HCT116 (cell line): ENCODE data around the gene SPOCD1. TPM values are rescaled to one million over a fixed set of nuclear protein-coding genes. Genes with fewer than 3 reads are reported as not detected.

Source experiments
- ATAC-seq: fragments of 200-7000 bp; cut with Tn5 transposase; 2 replicates; pipeline ENCODE4 v1.9.1; 2020; ENCODE audit warnings: mild to moderate bottlenecking, moderate library complexity
- BruUV-seq: library from RNA; stranded (reverse); fragments of 400-500 nt; replicated peaks from 2 replicates; lab custom pipeline; 2021; lab: Mats Ljungman, UMichigan
- CTCF ChIA-PET: fragments of 300-600 bp; sonication (Branson Sonifier 250); formaldehyde crosslinking; loops from one replicate; lab custom pipeline; 2021; ENCODE audit warnings: antibody characterized with exemption; lab: Charles Lee
- POLR2A ChIA-PET: fragments of 300-600, 350-600 bp; sonication (Branson Sonifier 250); formaldehyde crosslinking; loops from one replicate; lab custom pipeline; 2021; ENCODE audit warnings: antibody characterized with exemption; lab: Charles Lee
- RAD21 ChIA-PET, 2 experiments: fragments of 300-600 bp; sonication (Branson Sonifier 250); formaldehyde crosslinking; loops; one replicate each; lab custom pipeline; 2023; ENCODE audit warnings: low total read pairs in 2 of 2; ENCODE audit not compliant: uncharacterized antibody in 2 of 2, unreplicated experiment in 2 of 2, low non-redundant PET in 1 of 2; lab: Charles Lee
- DNase-seq: peaks from one replicate; pipeline ENCODE4 v3.0.0-alpha.2; 2010; ENCODE audit warnings: low read depth, low spot score
- H2AFZ ChIP-seq: fragments of 200-600 bp; shearing (Covaris generic), sonication (generic); 2 replicates; pipeline ENCODE4 v1.6.1; 2017; ENCODE audit warnings: low read depth, mixed run types, mixed read lengths, antibody characterized with exemption, low read length; ENCODE audit not compliant: poor library complexity, severe bottlenecking
- H3K27ac ChIP-seq: 2 replicates; pipeline ENCODE4 v1.5.1; 2012; ENCODE audit warnings: low read depth, low read length
- H3K27me3 ChIP-seq: fragments of 200-600 bp; sonication (generic); 2 replicates; pipeline ENCODE4 v1.6.1; 2016; ENCODE audit warnings: mixed run types, low read length, mixed read lengths; ENCODE audit not compliant: insufficient read depth
- H3K36me3 ChIP-seq, 2 experiments: fragments of 200-500 bp in 1 of 2; fragments of 200-600 bp in 1 of 2; sonication (Bioruptor generic) in 1 of 2; sonication (generic) in 1 of 2; 2 replicates each; pipeline versions ENCODE4 v1.5.1 to v1.6.1; 2014 to 2016; ENCODE audit warnings: low read length in 2 of 2, inconsistent platforms in 1 of 2, mixed read lengths in 1 of 2, mixed run types in 1 of 2; ENCODE audit not compliant: insufficient read depth in 2 of 2, control insufficient read depth in 1 of 2
- H3K4me1 ChIP-seq, 2 experiments: fragments of 200-600 bp in 1 of 2; sonication (generic) in 1 of 2; 2 replicates each; pipeline versions ENCODE4 v1.5.1 to v1.6.1; 2012 to 2017; ENCODE audit warnings: low read length in 2 of 2, inconsistent platforms in 1 of 2, mild to moderate bottlenecking in 1 of 2, mixed read lengths in 1 of 2, mixed run types in 1 of 2, moderate library complexity in 1 of 2; ENCODE audit not compliant: insufficient read depth in 2 of 2, control insufficient read depth in 1 of 2
- H3K4me2 ChIP-seq: fragments of 200-600 bp; sonication (generic); 2 replicates; pipeline ENCODE4 v1.6.1; 2017; ENCODE audit warnings: mixed run types, low read length, mixed read lengths
- H3K4me3 ChIP-seq, 2 experiments: fragments of 200-600 bp in 1 of 2; sonication (generic) in 1 of 2; replicated peaks in 1 of 2; 2 replicates each; pipeline ENCODE4 v1.5.1; 2011 to 2016; ENCODE audit warnings: low read length in 2 of 2, control low read depth in 1 of 2, low read depth in 1 of 2, mild to moderate bottlenecking in 1 of 2, mixed read lengths in 1 of 2, mixed run types in 1 of 2
- H3K79me2 ChIP-seq: fragments of 200-600 bp; sonication (generic); 2 replicates; pipeline ENCODE4 v1.6.1; 2017; ENCODE audit warnings: mild to moderate bottlenecking, mixed run types, low read length, moderate library complexity, mixed read lengths; ENCODE audit not compliant: insufficient read depth
- H3K9ac ChIP-seq: fragments of 200-600 bp; sonication (generic); 2 replicates; pipeline ENCODE4 v1.6.1; 2016; ENCODE audit warnings: low read length, mixed read lengths
- H3K9me2 ChIP-seq: fragments of 200-600 bp; sonication (generic), shearing (Covaris generic); 2 replicates; pipeline ENCODE4 v1.6.1; 2017; ENCODE audit warnings: mixed run types, mild to moderate bottlenecking, moderate library complexity; ENCODE audit not compliant: insufficient read depth
- H3K9me3 ChIP-seq, 2 experiments: fragments of 200-500 bp in 1 of 2; fragments of 200-600 bp in 1 of 2; sonication (Bioruptor generic) in 1 of 2; sonication (generic) in 1 of 2; 2 replicates each; pipeline ENCODE4 v1.6.1; 2014 to 2017; ENCODE audit warnings: low read length in 2 of 2, mixed read lengths in 2 of 2, inconsistent platforms in 1 of 2, low read depth in 1 of 2, mild to moderate bottlenecking in 1 of 2, mixed run types in 1 of 2, moderate library complexity in 1 of 2; ENCODE audit not compliant: control insufficient read depth in 1 of 2, insufficient read depth in 1 of 2
- H4K20me1 ChIP-seq: fragments of 200-600 bp; sonication (generic), shearing (Covaris generic); 2 replicates; pipeline ENCODE4 v1.6.1; 2017; ENCODE audit warnings: mixed run types, mild to moderate bottlenecking, moderate library complexity; ENCODE audit not compliant: insufficient read depth
- CBX3 ChIP-seq: IDR thresholded peaks from 2 replicates; pipeline ENCODE4 v1.6.1; 2012; ENCODE audit warnings: low read depth
- EZH2phosphoT487 ChIP-seq: fragments of 200-600 bp; IDR thresholded peaks from 2 replicates; pipeline ENCODE4 v1.6.1; 2018; ENCODE audit warnings: antibody characterized with exemption, borderline replicate concordance
- JUND ChIP-seq: IDR thresholded peaks from 2 replicates; pipeline ENCODE4 v1.6.1; 2012
- POLR2A ChIP-seq: IDR thresholded peaks from 2 replicates; pipeline ENCODE4 v1.7.0; 2011; ENCODE audit warnings: borderline replicate concordance; ENCODE audit not compliant: insufficient read depth, insufficient read length; ENCODE audit errors: extremely low read depth
- SIN3A ChIP-seq: IDR thresholded peaks from 2 replicates; pipeline ENCODE4 v1.6.1; 2012; ENCODE audit warnings: low read depth
- SP1 ChIP-seq: IDR thresholded peaks from 2 replicates; pipeline ENCODE4 v1.6.1; 2012; ENCODE audit warnings: low read depth
- SRF ChIP-seq: IDR thresholded peaks from 2 replicates; pipeline ENCODE4 v1.6.1; 2012; ENCODE audit warnings: low read depth
- YY1 ChIP-seq: IDR thresholded peaks from 2 replicates; pipeline ENCODE4 v1.6.1; 2011; ENCODE audit warnings: low read length, low read depth, moderate library complexity, mild to moderate bottlenecking; ENCODE audit not compliant: insufficient replicate concordance; ENCODE audit errors: extremely low read depth
- ZBTB33 ChIP-seq: IDR thresholded peaks from 2 replicates; pipeline ENCODE4 v1.6.1; 2011; ENCODE audit warnings: mild to moderate bottlenecking, low read length, moderate library complexity; ENCODE audit not compliant: insufficient replicate concordance; ENCODE audit errors: extremely low read depth
- intact Hi-C: fragments of 100-400 bp; cut with micrococcal nuclease; formaldehyde crosslinking; loops from 2 replicates; pipeline ENCODE4 v1.10.0; 2022
- total RNA-seq: library from RNA; stranded (reverse); gene quantifications from one replicate; pipeline ENCODE4 v1.2.1, GENCODE V29; 2021; ENCODE audit not compliant: unreplicated experiment

Gene SPOCD1
- total RNA-seq, 1 experiment from 2014 or later = 5.0 TPM

DNA sequence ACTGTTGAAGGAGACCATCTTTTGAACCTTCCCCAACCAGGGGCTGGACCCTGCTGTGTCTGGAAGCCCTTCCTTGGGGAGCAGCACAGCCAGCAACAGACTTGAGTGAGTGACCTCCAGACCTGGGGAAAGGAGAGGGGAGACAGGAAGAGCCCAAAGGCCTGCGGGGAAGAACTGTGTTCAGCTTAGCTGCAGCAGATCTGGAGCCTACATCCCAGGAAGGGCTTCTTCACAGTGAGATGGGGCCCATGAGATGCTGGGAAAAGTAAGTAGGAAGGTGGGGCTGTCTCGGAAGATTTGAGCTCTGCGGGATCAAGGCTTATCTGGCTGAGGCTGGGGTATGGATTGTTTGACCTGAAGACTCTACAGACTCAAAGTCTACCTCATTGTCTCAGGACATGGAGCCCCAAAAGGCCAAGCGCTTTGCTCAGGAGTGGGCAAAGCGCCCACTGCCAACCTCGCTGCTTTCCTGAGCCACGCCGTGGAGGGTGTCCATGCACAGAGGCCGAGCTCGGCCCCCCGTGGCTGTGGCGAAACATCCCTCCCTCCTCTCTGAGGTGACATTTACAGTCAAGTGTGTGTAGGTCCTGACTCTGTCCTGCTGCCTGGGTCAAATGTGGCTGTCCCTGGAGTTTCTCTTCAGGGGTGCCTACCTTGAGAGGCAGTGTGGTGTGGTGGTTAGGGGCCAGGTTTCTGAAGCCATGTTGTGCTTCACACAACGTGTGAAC lies 24.5 kb downstream of the SPOCD1 start:
- Histone ChIP-seq H3K4me1 (peaks cover 3 to 29% of the 10 kb centered on the region in 2 experiments; a peak in 3 of 4 replicates), H4K20me1 (no peaks in the 10 kb centered on the region), H3K4me3 (no peak overlapping the region), H3K9me3 (no peaks in the 10 kb centered on the region), H3K4me2 (no peak overlapping the region), H2AFZ (no peak overlapping the region), H3K27me3 (no peaks in the 10 kb centered on the region), H3K36me3 (no peaks in the 10 kb centered on the region), H3K79me2 (no peaks in the 10 kb centered on the region), H3K9ac (no peak overlapping the region), H3K27ac (no peak overlapping the region), H3K9me2 (no peaks in the 10 kb centered on the region)
- intact Hi-C loops = no loop called here
- ATAC-seq (no peak), DNase-seq (no peak)
- ChIA-PET RAD21 (no interaction called here), POLR2A (no interaction called here), CTCF (interaction anchor here (1.4 to 1.6 kb wide), 2 partner anchors 127 to 173 kb away, joined by 4 read pairs; no protein-coding TSS in a partner anchor)
- TF ChIP-seq SIN3A (no peak), JUND (no peak), YY1 (no peak), ZBTB33 (no peak), CBX3 (no peak), SP1 (no peak), POLR2A (no peak), SRF (no peak), EZH2phosphoT487 (no peak)
- BruUV-seq = no TSS peak
